GM19023 (cell line): ENCODE data around the gene KCNH4.

ENCODE experiments used
- ATAC-seq: cut with Tn5 transposase; IDR thresholded peaks from one replicate; pipeline ENCODE4 v1.9.1; 2021; ENCODE audit warnings: mild to moderate bottlenecking, moderate library complexity; ENCODE audit not compliant: unreplicated experiment

KCNH4 gene

GRCh38 chr17:42120161-42120769, 60.7 kb downstream of the KCNH4 start:
- ATAC-seq, result no peak

- no peak for ATAC-seq
These were observed 61.6 kb downstream of the KCNH4 start for GRCh38 chr17:42119301-42119700.

GRCh38 chr17:42118545-42118944, 62.4 kb downstream of the KCNH4 start:
- ATAC-seq, result no peak

DNA sequence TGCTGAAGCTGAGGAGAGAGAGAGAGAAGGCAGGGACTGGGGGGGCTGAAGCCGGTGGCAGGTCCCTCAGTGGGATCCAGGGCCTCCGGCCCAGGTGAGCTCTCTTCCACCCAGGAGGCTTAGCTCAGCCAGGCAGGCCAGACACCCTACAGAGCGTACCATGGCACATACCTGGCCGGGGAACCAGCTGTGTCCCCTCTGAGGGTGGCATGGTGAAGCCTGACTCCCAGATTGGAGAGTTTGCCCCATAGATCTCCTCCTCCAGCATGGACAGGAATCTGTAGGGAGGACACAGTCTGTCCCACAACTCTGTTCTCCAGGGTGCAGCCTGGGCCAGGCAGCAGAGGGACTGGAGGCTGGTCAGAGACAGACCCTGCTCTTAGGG, 62.8 kb downstream of the KCNH4 start:
- ATAC-seq, result no peak

- no peak for ATAC-seq
These were observed 63.4 kb downstream of the KCNH4 start for GRCh38 chr17:42117397-42118125.

DNA sequence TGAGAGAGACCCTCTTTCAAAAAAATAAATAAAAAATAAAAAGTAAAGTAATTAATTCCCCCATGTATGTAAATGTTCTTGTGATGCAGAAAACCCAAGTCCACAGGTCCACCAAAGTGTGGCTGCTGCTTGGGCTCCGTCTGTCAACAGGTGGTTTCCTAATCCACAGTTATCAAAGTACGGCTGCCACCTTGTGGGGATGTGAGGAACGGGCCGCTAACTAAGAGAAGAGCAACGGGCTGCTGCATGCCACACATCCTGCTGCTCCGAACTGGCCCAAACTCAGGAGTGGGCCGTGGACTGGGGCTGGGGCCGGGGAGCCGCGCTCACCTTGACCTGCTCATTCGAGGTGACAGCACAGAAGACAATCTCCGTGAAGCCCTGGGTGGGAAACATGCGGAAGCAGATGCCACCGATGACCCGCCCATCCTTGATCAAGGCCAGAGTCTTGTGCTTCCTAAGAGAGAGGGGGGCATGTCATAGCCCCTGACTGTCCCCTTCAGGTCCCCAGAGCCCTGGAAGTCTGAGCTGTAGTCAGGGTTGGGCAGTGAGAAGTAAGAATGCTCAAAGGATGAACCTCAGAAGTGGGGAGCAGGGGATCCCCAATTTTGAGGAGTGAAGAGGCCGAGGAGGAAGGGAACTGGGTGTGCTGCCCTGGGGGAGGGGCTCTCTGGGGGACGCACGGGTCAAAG, 64.1 kb downstream of the KCNH4 start:
- ATAC-seq, result no peak

- ATAC-seq, result no peak
These were observed 66.8 kb downstream of the KCNH4 start for GRCh38 chr17:42114118-42114517.

DNA sequence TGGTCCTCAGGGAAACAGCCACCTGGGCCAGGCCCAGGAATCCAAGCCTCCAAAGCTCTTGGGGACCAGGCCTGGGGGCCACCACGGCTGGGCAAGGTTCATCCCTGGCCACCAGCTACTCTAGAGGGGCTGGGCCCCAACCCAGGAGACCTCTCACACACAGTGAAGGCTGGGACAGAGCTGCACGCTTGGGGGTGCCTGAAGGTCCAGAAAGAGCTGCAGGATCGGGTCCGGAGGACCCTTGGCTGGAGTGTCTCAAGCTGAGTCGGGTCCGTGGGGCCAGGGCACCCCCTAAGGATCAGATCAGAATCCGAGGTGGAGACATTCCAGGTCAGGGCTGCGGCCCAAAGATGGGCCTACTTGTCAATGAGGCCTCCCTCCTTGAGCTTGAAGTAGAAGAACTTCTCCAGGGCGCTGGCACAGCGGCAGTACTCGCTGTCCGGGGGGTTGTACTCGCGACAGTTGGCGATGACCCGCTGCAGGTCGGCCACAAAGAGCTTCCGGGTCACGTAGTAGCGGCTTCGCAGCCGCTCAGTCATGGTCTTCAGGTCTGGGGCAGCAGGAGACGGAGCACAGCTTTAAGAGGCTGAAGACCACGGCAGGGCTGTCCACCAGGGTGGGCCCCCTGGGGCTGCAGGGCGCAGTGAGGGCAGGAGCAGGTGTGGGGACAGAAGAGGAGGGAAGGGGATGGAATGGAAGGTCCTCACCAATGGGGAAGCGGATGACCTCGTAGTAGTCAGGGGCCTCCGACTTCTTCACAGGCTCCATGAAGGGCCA, 67.5 kb downstream of the KCNH4 start:
- no peak for ATAC-seq

DNA sequence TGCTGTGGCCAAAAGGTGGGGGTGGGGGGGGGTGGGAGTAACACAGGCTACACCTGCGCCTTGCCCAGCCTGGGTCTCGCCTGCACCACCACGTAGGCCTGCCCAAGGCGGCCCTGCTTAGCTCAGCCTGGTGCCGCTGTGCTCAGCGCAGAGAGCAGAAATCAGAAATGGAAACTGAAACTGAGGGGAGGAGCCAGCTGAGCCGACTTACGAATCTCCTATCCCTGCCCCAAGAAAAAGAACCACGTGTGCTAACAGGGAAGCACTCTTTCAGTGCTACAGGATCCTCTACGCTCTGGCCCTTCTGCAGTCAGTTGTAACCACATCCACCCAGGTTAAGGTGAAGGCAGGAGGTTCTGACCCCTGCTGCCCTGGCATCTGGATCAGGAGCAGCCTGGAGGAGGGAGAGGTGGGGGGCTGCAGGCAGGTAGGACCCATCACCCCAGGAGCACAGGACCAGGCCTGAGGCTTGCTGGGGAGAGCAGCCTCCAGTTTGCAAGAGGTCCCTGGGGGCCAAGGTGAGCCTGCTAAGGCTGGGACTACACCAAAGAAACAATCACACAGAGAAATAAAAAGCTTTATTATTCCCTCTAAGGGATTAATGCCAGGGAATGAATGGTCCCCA, 68.3 kb downstream of the KCNH4 start, which contains the start of gene DHX58:
DHX58 (minus strand) TSS at position 163 of the 625 bp plus-strand sequence. CDS start 822 bp downstream, outside the sequence.
- ATAC-seq, result peak; percentile 75

DNA sequence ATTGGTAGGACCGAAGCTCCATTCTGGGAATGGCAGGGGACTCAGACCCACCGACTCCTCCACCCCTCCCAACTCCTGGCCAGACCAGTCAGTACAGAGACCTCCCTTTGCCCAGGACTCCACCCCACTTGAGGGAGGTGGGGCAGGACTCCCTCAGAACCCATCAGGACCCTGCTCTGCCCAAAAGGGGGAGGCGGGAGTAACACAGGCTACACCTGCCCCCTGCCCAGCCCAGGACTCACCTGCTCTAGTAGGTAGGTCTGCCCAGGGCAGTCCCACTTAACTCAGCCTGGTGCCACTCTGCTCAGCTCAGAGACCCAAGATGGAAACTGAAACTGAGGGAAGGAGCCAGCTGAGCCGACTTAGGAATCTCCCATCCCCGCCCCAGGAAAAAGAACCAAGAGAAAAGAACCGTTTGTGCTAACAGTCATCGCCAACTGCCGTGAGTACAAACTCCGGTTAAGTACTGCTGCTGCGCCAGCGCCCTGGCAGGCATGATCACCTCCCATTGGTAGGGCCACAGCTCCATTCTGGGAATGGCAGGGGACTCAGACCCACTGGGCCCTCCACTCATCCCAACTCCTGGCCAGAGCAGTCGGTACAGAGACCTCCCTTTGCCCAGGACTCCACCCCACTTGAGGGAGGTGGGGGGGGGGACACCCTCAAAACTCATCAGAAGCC, 68.9 kb downstream of the KCNH4 start:
- no peak for ATAC-seq

GRCh38 chr17:42111265-42111636, 69.7 kb downstream of the KCNH4 start:
- no peak for ATAC-seq

- no peak for ATAC-seq
These were observed 70.4 kb downstream of the KCNH4 start for GRCh38 chr17:42110301-42111264.

DNA sequence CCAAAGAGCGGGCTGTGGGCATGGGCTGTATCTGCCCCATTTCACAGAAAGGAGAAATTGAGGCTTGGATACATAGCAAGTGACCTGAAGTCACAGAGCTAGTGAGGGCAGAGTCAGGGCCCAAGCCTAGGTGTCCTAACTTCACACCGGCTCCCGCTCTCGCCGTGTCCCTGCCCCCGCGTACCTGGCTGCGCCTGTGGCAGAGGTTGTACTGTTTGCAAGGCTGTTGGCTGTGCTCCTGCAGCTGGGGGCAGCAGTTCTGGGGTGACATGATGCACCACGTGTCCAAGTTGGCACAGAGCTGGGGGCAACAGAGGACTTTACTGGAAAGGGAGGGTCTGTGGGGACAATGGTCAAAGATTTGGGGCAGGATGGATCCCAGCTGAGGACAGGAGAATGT, 71.9 kb downstream of the KCNH4 start:
- no peak for ATAC-seq

- peak; percentile 51 for ATAC-seq
These were observed 73.1 kb downstream of the KCNH4 start for GRCh38 chr17:42107597-42108576.

DNA sequence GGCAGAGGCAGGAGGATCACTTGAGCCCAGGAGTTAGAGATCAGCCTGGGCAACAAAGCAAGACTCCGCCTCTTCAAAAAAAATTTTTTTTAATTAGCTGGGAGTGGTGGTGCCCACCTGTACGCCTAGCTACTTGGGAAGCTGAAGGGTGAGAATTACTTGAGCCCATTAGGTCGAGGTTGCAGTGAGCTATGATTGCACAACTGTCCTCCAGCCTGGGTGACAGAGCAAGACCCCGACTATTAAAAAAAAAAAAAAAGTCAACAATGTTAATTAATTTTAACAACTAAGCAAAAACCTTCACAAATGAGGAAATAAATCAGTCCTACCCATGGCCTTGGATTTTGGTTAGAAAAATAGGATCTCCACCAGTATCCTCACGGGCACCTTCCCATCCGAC, 73.8 kb downstream of the KCNH4 start:
- ATAC-seq, result no peak
